ENCODE measurements around the gene MYH6.
A peak's percentile ranks its signal among the peaks of the same experiment; 100 is the strongest.

Gene MYH6

DNA sequence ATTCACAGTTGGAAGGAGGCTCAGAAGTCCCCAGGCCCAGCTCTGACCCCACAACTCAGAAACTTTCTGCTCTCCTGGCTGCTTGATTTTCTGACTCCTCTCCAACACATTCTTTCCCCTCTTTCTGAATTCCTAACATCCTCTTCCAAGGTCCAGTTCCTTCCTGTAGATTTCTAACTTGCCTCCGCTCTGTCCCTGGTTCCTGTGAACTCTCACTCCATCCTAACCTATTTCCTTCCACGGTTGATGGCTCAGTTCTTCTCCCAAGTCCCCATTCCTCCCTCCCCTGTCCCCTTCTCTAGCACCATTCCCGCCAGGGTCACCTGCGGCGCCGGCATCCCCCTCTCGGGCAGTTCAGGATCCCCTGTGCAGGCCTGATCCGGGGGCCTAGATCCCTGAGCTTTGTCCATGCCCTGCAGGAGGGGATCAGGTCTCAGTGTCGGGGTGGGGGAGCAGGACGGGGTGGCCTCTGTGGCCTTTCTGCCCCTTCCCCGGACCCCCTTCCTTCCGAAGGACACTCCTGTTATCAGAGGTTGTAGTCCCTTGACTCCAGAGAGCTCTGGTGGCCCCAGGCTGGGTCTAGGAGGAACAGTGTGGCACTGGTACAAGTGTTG, 49.4 kb downstream of the MYH6 start:
- H3K36me3 Mint-ChIP-seq (ENCODE audit: low read depth) = no peaks in the 10 kb centered on the region
- peaks cover 6% of the 10 kb centered on the region for H3K27me3 Mint-ChIP-seq
- H3K4me3 Mint-ChIP-seq = no peak overlapping the region
- H3K9me3 Mint-ChIP-seq = no peaks in the 10 kb centered on the region
- no peak for ATAC-seq
- H3K4me1 Mint-ChIP-seq = no peaks in the 10 kb centered on the region
- H3K27ac Mint-ChIP-seq = no peak overlapping the region
- DNase-seq = no peak

DNA sequence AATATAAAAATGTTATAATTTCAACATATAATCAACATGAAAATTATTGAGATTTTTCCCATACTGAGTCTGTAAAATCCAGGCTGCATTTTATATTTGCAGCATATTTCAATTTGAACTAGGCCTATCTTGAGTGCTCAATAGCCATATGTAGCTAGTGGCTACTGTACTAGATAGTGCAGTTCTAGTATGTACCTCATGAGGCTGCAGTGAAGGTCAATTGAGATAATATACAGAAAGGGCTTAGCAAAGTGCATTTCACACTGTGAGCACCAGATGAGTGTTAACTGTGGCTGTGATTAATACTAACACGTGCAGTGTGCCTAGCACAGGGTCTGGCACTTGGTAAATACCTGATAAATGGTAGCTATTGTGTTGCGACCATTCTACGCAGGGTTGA, 50.0 kb downstream of the MYH6 start:
- H3K27me3 Mint-ChIP-seq = peaks cover 11% of the 10 kb centered on the region
- ATAC-seq (no peak), DNase-seq (no peak)
- no peaks in the 10 kb centered on the region for H3K9me3 Mint-ChIP-seq
- no peaks in the 10 kb centered on the region for H3K36me3 Mint-ChIP-seq (ENCODE audit: low read depth)
- no peak overlapping the region for H3K4me3 Mint-ChIP-seq
- H3K4me1 Mint-ChIP-seq = peaks cover 4% of the 10 kb centered on the region
- no peak overlapping the region for H3K27ac Mint-ChIP-seq

DNA sequence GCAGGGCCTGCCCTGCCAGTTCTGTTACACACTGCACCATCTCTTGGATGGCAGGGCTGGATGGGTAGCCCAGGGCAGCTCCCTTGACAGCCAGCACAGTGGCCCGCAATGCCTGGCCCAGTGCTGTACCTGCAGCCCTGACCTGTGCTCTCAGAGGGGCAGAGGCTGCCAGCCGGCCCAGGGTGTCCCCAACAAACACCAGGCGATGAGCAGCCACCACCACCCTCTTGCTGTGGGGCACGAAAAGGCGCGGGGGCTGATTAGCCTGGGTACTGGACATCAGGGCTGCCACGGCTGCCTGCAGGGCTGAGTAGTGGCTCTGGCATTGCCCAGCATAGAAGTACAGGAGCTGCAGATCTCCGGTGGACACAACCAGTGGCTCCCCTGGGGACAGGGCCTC, 50.8 kb downstream of the MYH6 start:
- no peak for ATAC-seq

DNA sequence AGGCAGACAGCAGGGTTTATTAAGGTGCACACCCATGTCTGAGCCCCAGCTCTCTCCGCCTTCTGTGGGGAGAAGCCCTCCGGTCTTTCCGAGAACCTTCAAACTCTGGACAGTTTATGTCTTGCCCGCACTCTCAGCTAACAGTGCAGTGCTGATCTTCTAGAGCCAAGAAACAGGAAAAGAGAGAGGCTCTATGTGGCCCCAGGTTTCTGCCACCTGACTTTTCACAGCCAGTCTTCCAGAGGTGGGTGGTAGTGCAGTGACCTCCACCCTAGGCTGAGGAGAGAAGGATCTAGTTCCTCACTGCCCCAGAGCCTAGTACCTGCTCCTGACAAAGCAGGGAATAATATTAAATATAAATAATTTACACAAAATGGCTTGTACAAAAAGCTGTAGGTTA, 51.4 kb downstream of the MYH6 start:
- no peak overlapping the region for H3K27ac Mint-ChIP-seq
- H3K9me3 Mint-ChIP-seq = no peaks in the 10 kb centered on the region
- DNase-seq (no peak), ATAC-seq (no peak)
- no peaks in the 10 kb centered on the region for H3K36me3 Mint-ChIP-seq (ENCODE audit: low read depth)
- H3K4me1 Mint-ChIP-seq = peaks cover 8% of the 10 kb centered on the region
- H3K27me3 Mint-ChIP-seq = peaks cover 13% of the 10 kb centered on the region
- no peak overlapping the region for H3K4me3 Mint-ChIP-seq

More for the DNA sequence above, 50.8 kb downstream of the MYH6 start:
- Mint-ChIP-seq H3K4me3 (no peak overlapping the region), H3K36me3 (ENCODE audit: low read depth) (no peaks in the 10 kb centered on the region), H3K4me1 (peaks cover 8% of the 10 kb centered on the region), H3K9me3 (no peaks in the 10 kb centered on the region), H3K27me3 (peaks cover 13% of the 10 kb centered on the region), H3K27ac (no peak overlapping the region)
- DNase-seq = no peak

DNA sequence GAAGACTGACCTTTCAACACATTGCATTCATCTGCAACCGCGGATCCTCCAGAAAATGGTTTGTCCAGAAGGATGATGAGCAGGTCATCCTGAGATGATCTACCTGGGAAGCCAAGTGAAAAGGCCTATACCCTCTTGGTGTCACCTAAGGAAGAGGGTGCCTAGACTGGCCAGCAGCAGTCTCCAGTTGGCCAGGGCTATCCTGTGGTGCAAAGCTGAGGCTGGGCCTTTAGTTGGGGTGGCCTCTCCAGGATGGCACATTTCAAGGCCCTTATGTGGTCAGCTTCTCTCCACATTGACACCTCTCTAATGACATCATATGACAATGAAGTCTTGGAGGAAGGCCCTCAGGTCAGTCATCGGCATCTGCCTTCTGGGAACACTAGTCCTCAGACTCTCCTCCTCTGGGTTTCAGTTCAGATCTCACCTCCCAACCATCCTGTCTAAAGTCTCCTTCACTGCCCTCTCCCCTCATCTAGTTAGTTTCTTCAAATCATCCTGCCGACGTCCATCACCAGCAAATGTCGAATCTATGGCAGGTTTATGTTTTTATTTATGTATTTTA, 52.1 kb downstream of the MYH6 start:
- Mint-ChIP-seq H3K36me3 (ENCODE audit: low read depth) (no peaks in the 10 kb centered on the region), H3K9me3 (no peaks in the 10 kb centered on the region), H3K4me3 (no peak overlapping the region), H3K27me3 (peaks cover 19% of the 10 kb centered on the region), H3K27ac (no peak overlapping the region), H3K4me1 (peaks cover 13% of the 10 kb centered on the region)
- ATAC-seq = no peak
- no peak for DNase-seq

DNA sequence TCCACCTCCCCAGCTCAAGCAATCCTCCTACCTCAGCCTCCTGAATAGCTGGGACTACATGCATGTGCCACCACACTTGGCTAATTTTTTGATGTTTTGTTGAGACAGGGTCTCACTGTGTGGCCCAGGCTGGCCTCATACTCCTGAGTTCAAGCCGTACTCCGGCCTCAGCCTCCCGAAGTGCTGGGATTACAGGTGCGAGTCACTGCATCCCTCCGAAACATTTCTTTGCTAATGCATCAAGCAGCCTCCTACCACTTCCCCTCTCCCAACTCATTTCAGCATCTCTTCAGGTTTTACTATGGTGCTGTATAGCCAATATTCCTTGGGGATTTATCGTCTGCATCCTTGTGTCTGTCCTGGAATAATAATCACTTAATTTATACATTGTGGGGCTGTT, 53.1 kb downstream of the MYH6 start:
- H3K9me3 Mint-ChIP-seq = no peaks in the 10 kb centered on the region
- H3K4me1 Mint-ChIP-seq = peaks cover 13% of the 10 kb centered on the region
- ATAC-seq (no peak), DNase-seq (no peak)
- peaks cover 27% of the 10 kb centered on the region for H3K27me3 Mint-ChIP-seq
- H3K36me3 Mint-ChIP-seq (ENCODE audit: low read depth) = no peaks in the 10 kb centered on the region
- H3K27ac Mint-ChIP-seq = no peak overlapping the region
- H3K4me3 Mint-ChIP-seq = no peak overlapping the region

DNA sequence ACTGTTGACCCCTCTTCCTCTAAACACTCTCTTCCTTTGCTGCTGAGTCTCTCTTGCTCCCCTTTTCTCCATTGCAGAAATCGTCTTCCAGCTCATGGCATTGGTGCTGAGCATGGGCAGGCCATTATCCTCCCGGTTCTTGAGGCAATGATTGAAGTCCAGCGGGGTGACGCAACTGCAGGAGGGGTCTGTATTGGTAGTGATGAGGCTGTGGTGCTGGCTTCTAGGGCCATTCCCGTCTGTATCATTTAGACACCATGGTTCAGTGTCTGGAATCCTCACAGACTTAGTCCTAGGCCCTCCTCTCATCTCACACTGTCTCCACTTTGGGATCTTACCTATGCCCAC, 54.7 kb downstream of the MYH6 start:
- no peaks in the 10 kb centered on the region for H3K36me3 Mint-ChIP-seq (ENCODE audit: low read depth)
- DNase-seq (no peak), ATAC-seq (no peak)
- peak overlapping the region; percentile 47 for H3K27ac Mint-ChIP-seq
- no peaks in the 10 kb centered on the region for H3K9me3 Mint-ChIP-seq
- H3K4me3 Mint-ChIP-seq = peak overlapping the region; percentile 61
- H3K4me1 Mint-ChIP-seq = peaks cover 13% of the 10 kb centered on the region
- peaks cover 30% of the 10 kb centered on the region for H3K27me3 Mint-ChIP-seq

DNA sequence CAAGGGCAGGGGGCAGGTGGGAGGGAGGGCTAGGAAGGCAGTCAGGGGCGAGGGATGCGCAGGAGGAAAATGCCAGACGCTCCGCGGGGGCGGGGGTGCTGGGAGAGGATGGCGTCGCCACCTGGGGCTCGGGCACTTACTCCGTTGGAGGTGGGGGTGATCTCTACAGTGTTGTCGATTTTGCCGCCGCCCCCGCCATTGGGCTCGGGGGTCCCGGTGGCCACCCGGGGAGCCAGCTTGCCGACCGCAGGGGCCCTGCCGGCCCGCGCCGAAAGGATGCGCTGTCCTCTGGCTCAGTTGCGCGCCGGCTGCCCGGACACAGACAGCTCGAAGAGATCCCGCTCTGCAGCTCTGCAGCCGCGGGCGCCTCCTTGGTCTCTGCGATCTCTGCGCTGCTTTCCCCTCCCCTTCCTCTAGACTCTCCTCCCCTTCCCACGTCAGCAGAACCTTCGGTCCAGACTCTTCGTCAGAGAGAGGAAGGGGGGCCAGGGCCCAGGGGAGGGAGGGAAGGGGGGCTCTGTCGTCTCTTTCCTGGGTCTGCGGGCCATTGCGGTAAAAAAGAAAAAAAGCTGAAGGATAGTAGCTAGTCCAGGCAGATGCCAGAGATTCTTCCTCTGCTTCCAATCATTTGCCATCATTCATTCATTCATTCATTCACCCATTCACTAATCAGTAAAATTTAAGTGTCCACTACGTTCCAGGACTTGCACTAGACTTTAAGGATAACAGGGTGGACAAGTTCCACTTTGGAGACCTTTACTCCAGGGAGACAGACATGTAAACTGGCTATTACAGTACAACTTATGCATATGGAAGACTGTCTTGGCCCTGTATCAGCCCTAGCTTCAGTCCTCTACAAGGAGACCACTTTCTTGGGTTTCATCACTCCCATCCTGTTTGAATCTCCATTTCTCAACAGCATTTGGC, 55.3 kb downstream of the MYH6 start, which contains the start of gene SLC22A17:
Gene SLC22A17, minus strand, starts transcription at position 382 of the 927 bp plus-strand sequence.
- DNase-seq (peak; percentile 52), ATAC-seq (peak; percentile 82)
- peak within 1 kb of the TSS; percentile 61 for H3K4me3 Mint-ChIP-seq
- H3K27ac Mint-ChIP-seq = peak within 1 kb of the TSS; percentile 47
- peaks cover 13% of the 10 kb centered on the region for H3K4me1 Mint-ChIP-seq
- no peaks in the 10 kb centered on the region for H3K9me3 Mint-ChIP-seq
- no peaks in the 10 kb centered on the region for H3K36me3 Mint-ChIP-seq (ENCODE audit: low read depth)
- peaks cover 30% of the 10 kb centered on the region for H3K27me3 Mint-ChIP-seq

DNA sequence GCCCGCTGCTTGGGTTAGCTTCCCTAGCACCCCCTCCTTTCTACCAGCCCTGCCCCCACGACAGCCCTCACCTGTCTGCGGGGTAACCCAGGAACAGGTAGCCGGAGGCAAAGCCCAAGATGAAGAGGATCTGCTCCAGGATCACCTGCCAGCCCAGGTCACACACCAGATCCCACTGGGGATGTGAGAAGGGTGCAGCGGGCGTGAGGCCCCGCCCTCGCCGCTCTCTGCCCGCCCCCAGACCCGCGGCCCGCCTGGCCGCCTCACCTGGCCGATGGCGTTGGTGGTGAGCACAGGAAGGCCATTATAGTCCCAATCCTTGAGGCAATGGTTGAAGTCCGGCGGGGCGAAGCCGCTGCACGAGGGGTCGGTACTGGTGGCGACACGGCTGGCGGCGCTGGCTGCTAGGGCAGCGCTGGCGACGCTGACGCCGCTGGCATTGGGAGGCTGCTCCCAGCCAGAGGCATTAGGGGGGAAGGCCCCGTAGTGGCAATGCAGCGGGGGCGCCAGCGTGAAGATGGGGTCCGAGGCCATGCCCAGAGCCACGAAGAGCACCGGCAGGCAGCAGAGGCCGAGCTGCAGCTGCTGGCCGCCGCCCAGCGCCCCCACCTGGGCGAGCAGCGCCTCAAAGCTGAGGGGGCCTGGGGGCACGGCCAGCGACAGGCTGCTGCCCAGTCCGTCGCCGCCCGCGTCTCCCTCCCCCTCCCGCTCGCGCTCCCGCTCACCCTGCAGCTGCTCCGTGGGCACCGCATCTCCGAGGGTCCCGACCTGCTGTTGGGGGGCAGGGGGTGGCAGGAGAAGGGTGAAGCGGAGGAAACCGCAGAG, 56.2 kb downstream of the MYH6 start:
- peaks cover 13% of the 10 kb centered on the region for H3K4me1 Mint-ChIP-seq
- no peak overlapping the region for H3K27ac Mint-ChIP-seq
- H3K9me3 Mint-ChIP-seq = no peaks in the 10 kb centered on the region
- ATAC-seq (no peak), DNase-seq (peak; percentile 20)
- H3K27me3 Mint-ChIP-seq = peaks cover 30% of the 10 kb centered on the region
- H3K36me3 Mint-ChIP-seq (ENCODE audit: low read depth) = no peaks in the 10 kb centered on the region
- peak overlapping the region; percentile 61 for H3K4me3 Mint-ChIP-seq

DNA sequence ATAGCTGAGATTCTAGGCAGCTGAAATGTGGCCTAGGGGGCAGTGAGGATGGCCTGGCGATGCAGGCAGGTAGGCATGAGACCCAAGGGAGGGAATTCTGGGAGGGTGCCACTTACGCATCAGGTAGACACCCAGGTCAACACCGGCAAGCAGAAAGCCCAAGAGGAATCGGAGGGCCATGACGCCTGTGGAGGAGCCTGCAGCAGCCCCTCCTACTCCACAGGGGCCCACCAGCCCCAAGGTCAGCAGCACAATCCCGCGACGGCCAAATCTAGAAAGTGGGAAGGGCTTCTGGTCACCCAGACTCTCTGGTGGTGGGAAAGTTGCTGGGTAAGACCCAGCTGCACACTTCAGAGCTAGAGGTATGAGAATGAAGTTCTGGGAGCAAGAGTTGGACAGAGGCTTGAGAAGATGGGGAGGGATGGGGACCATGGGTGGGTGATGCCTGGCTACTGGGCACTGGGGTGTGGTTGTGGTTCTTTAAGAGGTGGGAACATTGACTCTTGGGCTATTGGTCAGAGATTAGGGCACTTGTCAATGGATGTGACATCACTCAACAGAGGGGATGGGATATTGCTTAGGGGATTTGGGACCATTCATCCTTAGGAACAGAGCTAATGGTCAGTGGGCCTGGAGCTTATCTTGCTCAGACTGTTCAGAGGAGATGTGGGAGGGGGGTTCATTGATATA, 58.8 kb downstream of the MYH6 start:
- H3K36me3 Mint-ChIP-seq (ENCODE audit: low read depth) = no peaks in the 10 kb centered on the region
- peaks cover 30% of the 10 kb centered on the region for H3K27me3 Mint-ChIP-seq
- peaks cover 13% of the 10 kb centered on the region for H3K4me1 Mint-ChIP-seq
- no peak overlapping the region for H3K4me3 Mint-ChIP-seq
- H3K27ac Mint-ChIP-seq = no peak overlapping the region
- ATAC-seq (no peak), DNase-seq (no peak)
- no peaks in the 10 kb centered on the region for H3K9me3 Mint-ChIP-seq

DNA sequence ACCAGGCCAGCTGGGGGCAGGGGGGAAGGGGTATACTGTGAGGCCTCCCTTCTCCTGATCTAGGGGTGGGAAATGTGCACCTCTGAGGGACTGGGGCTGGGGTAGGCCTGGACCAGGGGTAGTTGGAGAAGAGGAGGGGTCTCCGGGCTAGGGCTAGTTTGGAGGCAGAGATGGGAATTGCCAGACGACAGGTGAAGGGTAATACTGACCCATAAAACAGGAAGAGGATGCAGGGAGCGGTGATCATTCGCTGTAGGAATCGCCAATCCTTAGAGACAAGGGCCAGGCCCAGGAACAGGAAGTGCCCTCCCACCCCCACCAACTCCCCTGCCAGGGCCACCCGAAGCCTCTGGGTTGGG, 59.8 kb downstream of the MYH6 start:
- H3K36me3 Mint-ChIP-seq (ENCODE audit: low read depth) = no peaks in the 10 kb centered on the region
- H3K4me3 Mint-ChIP-seq = no peak overlapping the region
- DNase-seq (no peak), ATAC-seq (no peak)
- H3K9me3 Mint-ChIP-seq = no peaks in the 10 kb centered on the region
- peaks cover 11% of the 10 kb centered on the region for H3K4me1 Mint-ChIP-seq
- H3K27me3 Mint-ChIP-seq = peaks cover 24% of the 10 kb centered on the region
- H3K27ac Mint-ChIP-seq = no peak overlapping the region

DNA sequence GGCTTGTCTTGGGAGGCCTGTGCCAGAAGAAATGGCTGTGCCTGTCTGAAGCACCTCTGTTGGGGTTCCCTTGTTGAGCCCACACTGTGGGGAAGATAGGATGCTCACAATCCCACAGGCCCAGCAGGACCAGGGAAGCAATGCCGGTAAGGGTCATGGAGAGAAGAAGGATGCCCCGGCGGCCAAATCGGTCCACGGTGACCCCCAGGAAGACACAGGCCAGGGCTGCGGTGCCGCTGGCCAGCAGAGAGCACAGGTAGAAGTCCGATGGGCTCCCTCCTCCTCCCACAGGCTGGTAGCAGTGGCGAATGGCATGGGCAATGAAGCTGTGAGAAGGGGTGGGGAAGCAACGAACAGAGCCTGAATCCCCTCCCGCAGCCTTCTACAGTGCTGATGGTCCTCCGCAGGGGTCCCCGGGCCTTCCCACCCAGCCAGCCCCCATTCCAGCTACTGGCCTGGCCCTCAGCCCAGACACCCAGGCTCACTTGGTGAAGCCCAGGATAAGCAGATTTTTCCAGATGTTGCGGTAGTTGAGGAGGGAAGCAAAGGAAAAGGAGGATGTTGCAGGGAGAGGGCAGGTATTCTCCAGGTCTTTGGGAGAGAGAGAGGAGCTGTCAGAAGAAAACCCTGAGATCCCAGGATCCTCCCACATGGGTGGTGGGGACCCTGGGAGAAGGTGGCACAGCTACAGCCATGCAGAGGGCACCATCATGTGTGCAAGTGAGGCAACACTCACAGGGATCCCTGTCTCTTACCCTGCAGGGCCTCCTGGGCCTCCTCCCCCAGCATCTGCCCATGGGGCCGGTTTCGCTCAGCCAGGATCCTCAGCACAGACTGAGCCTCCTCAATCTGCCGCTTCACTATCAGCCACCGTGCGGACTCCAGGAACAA, 60.4 kb downstream of the MYH6 start:
- H3K27me3 Mint-ChIP-seq = peaks cover 19% of the 10 kb centered on the region
- peaks cover 5% of the 10 kb centered on the region for H3K4me1 Mint-ChIP-seq
- no peaks in the 10 kb centered on the region for H3K36me3 Mint-ChIP-seq (ENCODE audit: low read depth)
- ATAC-seq (no peak), DNase-seq (no peak)
- H3K4me3 Mint-ChIP-seq = no peak overlapping the region
- H3K9me3 Mint-ChIP-seq = no peaks in the 10 kb centered on the region
- H3K27ac Mint-ChIP-seq = no peak overlapping the region

DNA sequence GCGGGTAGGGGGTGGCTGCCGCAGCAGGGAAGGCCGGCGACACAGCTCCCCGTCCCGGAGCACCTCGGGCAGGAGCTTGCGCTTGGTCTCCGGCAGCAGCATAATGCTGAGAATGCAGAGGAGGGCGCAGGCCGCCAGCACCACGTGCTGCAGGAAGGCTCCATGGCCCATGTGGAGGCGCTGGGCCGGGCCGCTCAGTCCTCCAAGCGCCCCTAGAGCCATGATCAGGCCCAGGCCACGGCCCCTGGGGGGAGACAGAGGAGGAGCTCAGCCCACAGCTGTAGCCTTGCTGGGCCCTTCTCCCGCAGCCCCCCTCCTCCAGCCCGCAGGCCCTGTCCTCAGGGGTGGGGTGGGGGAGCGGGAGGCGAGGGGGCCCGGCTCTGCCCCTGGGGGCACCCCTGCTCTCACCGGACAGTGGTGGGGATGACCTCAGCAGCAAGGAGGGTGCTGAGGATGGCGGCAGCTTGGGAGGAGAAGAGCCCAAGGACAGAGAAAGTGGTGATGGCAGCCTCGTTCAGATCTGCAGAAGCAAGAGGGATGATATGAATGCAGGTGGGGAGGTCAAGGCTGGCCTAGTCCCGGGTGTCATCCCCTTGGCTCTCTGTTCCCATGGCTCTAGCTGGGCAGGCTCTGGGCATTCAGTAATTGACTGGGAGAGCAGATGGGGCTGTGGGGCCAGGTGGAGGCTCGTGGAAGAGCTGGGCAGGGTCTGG, 61.2 kb downstream of the MYH6 start:
- no peak for DNase-seq
- Mint-ChIP-seq H3K4me3 (no peak overlapping the region), H3K4me1 (peaks cover 4% of the 10 kb centered on the region), H3K27me3 (peaks cover 18% of the 10 kb centered on the region), H3K9me3 (no peaks in the 10 kb centered on the region), H3K36me3 (ENCODE audit: low read depth) (no peaks in the 10 kb centered on the region), H3K27ac (no peak overlapping the region)
- no peak for ATAC-seq

All from activated naive CD8-positive, alpha-beta T cell treated with anti-CD3 and anti-CD28 coated beads, Interleukin-2, amount 50 U/mL, for 24 hours (primary cell).